Measurements from ENCODE around the gene AKAP6. TPM values are rescaled to one million over a fixed set of nuclear protein-coding genes. Genes with fewer than 3 reads are reported as not detected.

Gene AKAP6
- 1.3 and 4.5 TPM in 2 replicates for total RNA-seq

GRCh38 chr14:32329146-32329545 is at the start of gene AKAP6:
Gene AKAP6 (plus strand): TSS chr14:32329298. CDS start chr14:32433494, 104,196 bp downstream.
- DNase-seq (ENCODE audit: low read depth), result no peak
- Histone ChIP-seq H3K27me3 (ENCODE audit: control insufficient read depth, insufficient read depth, low read length) (no peaks in the 10 kb centered on the region), H3K4me3 (ENCODE audit: low read depth, low read length) (no peak within 1 kb of the TSS), H3K36me3 (ENCODE audit: control insufficient read depth, insufficient read depth, low read length) (no peaks in the 10 kb centered on the region)
- TF ChIP-seq CTCF (IDR thresholded peaks at IDR 0.05; ENCODE audit: insufficient read depth, low read length, poor library complexity, severe bottlenecking), result no peak

GRCh38 chr14:32286602-32287001 is 42.5 kb upstream of the AKAP6 start:
- TF ChIP-seq CTCF (IDR thresholded peaks at IDR 0.05; ENCODE audit: insufficient read depth, low read length, poor library complexity, severe bottlenecking), result no peak

GRCh38 chr14:32296366-32296765 is 32.7 kb upstream of the AKAP6 start:
- H3K27me3 ChIP-seq (ENCODE audit: control insufficient read depth, insufficient read depth, low read length), result no peaks in the 10 kb centered on the region
- H3K36me3 ChIP-seq (ENCODE audit: control insufficient read depth, insufficient read depth, low read length), result no peaks in the 10 kb centered on the region
- no peak for TF ChIP-seq CTCF (IDR thresholded peaks at IDR 0.05; ENCODE audit: insufficient read depth, low read length, poor library complexity, severe bottlenecking)
- no peak for DNase-seq (ENCODE audit: low read depth)
- H3K4me3 ChIP-seq (ENCODE audit: low read depth, low read length), result no peak overlapping the region

More at GRCh38 chr14:32286602-32287001, 42.5 kb upstream of the AKAP6 start:
- no peak for DNase-seq (ENCODE audit: low read depth)
- H3K36me3 ChIP-seq (ENCODE audit: control insufficient read depth, insufficient read depth, low read length), result no peaks in the 10 kb centered on the region
- no peak overlapping the region for H3K4me3 ChIP-seq (ENCODE audit: low read depth, low read length)
- no peaks in the 10 kb centered on the region for H3K27me3 ChIP-seq (ENCODE audit: control insufficient read depth, insufficient read depth, low read length)

- no peak for TF ChIP-seq CTCF (IDR thresholded peaks at IDR 0.05; ENCODE audit: insufficient read depth, low read length, poor library complexity, severe bottlenecking)
These were observed 30.8 kb upstream of the AKAP6 start for GRCh38 chr14:32298346-32298745.

GRCh38 chr14:32300136-32300535 is 29.0 kb upstream of the AKAP6 start:
- Histone ChIP-seq H3K36me3 (ENCODE audit: control insufficient read depth, insufficient read depth, low read length) (no peaks in the 10 kb centered on the region), H3K27me3 (ENCODE audit: control insufficient read depth, insufficient read depth, low read length) (no peaks in the 10 kb centered on the region), H3K4me3 (ENCODE audit: low read depth, low read length) (no peak overlapping the region)
- no peak for DNase-seq (ENCODE audit: low read depth)
- TF ChIP-seq CTCF (IDR thresholded peaks at IDR 0.05; ENCODE audit: insufficient read depth, low read length, poor library complexity, severe bottlenecking), result no peak

More at GRCh38 chr14:32298346-32298745, 30.8 kb upstream of the AKAP6 start:
- H3K27me3 ChIP-seq (ENCODE audit: control insufficient read depth, insufficient read depth, low read length), result no peaks in the 10 kb centered on the region
- no peaks in the 10 kb centered on the region for H3K36me3 ChIP-seq (ENCODE audit: control insufficient read depth, insufficient read depth, low read length)
- no peak overlapping the region for H3K4me3 ChIP-seq (ENCODE audit: low read depth, low read length)
- no peak for DNase-seq (ENCODE audit: low read depth)

- DNase-seq (ENCODE audit: low read depth), result no peak
- no peak for TF ChIP-seq CTCF (IDR thresholded peaks at IDR 0.05; ENCODE audit: insufficient read depth, low read length, poor library complexity, severe bottlenecking)
- H3K4me3 ChIP-seq (ENCODE audit: low read depth, low read length), result no peak overlapping the region
- no peaks in the 10 kb centered on the region for H3K27me3 ChIP-seq (ENCODE audit: control insufficient read depth, insufficient read depth, low read length)
- no peaks in the 10 kb centered on the region for H3K36me3 ChIP-seq (ENCODE audit: control insufficient read depth, insufficient read depth, low read length)
These were observed 25.2 kb upstream of the AKAP6 start for GRCh38 chr14:32303865-32304264.

Measured in kidney epithelial cell (primary cell).